ENCODE results near the gene RGS7. TPM values are rescaled to one million over a fixed set of nuclear protein-coding genes. Genes with fewer than 3 reads are reported as not detected.
A peak's percentile ranks its signal among the peaks of the same experiment; 100 is the strongest.

Gene RGS7
- total and polyA plus RNA-seq, 2 donors from 2014 or later: 3.6 TPM; not detected in 1

- DNase-seq (peak in 3 of 5 donors; percentile 21 to 64 (median 39)), FAIRE-seq (no peak)
- Histone ChIP-seq H3K27ac (ENCODE audit: low read depth in 2 of 2, low read length in 2 of 2) (no peak overlapping the region), H3K27me3 (ENCODE audit: control insufficient read depth, insufficient read depth, low read length) (no peaks in the 10 kb centered on the region), H3K36me3 (ENCODE audit: control insufficient read depth in 2 of 3, insufficient read depth in 3 of 3, low read length in 3 of 3) (no peaks in the 10 kb centered on the region), H3K9me3 (ENCODE audit: control insufficient read depth in 2 of 3, insufficient read depth in 1 of 3, low read length in 3 of 3) (no peaks in the 10 kb centered on the region), H3K4me1 (ENCODE audit: control insufficient read depth in 2 of 3, insufficient read depth in 2 of 3, low read depth in 1 of 3, low read length in 3 of 3) (no peaks in the 10 kb centered on the region), H3K9ac (ENCODE audit: low read length in 3 of 3) (no peak overlapping the region), H3K4me3 (ENCODE audit: low read length in 3 of 3) (no peak overlapping the region)
- no peak for TF ChIP-seq CTCF (IDR thresholded peaks at IDR 0.05; ENCODE audit: borderline replicate concordance, extremely low read depth, insufficient read depth)
- intact Hi-C loops (cut with DNase I): no loop called here
Observed at GRCh38 chr1:241396747-241397681, 40.0 kb upstream of the RGS7 start.

GRCh38 chr1:241391926-241392710, 35.1 kb upstream of the RGS7 start:
- intact Hi-C loops (cut with DNase I): no loop called here
- H3K4me1 ChIP-seq (ENCODE audit: control insufficient read depth in 2 of 3, insufficient read depth in 2 of 3, low read depth in 1 of 3, low read length in 3 of 3): no peaks in the 10 kb centered on the region
- DNase-seq (no peak), FAIRE-seq (no peak)
- H3K9me3 ChIP-seq (ENCODE audit: control insufficient read depth in 2 of 3, insufficient read depth in 1 of 3, low read length in 3 of 3): no peaks in the 10 kb centered on the region
- H3K27ac ChIP-seq (ENCODE audit: low read depth in 2 of 2, low read length in 2 of 2): no peak overlapping the region
- TF ChIP-seq CTCF (IDR thresholded peaks at IDR 0.05; ENCODE audit: borderline replicate concordance, extremely low read depth, insufficient read depth): no peak
- no peaks in the 10 kb centered on the region for H3K27me3 ChIP-seq (ENCODE audit: control insufficient read depth, insufficient read depth, low read length)
- H3K4me3 ChIP-seq (ENCODE audit: low read length in 3 of 3): no peak overlapping the region
- no peak overlapping the region for H3K9ac ChIP-seq (ENCODE audit: low read length in 3 of 3)
- no peaks in the 10 kb centered on the region for H3K36me3 ChIP-seq (ENCODE audit: control insufficient read depth in 2 of 3, insufficient read depth in 3 of 3, low read length in 3 of 3)

- TF ChIP-seq CTCF (IDR thresholded peaks at IDR 0.05; ENCODE audit: borderline replicate concordance, extremely low read depth, insufficient read depth): no peak
Observed at GRCh38 chr1:241390526-241390925, 33.5 kb upstream of the RGS7 start.

More at GRCh38 chr1:241390526-241390925, 33.5 kb upstream of the RGS7 start:
- H3K36me3 ChIP-seq (ENCODE audit: control insufficient read depth in 2 of 3, insufficient read depth in 3 of 3, low read length in 3 of 3): no peaks in the 10 kb centered on the region
- no peaks in the 10 kb centered on the region for H3K4me1 ChIP-seq (ENCODE audit: control insufficient read depth in 2 of 3, insufficient read depth in 2 of 3, low read depth in 1 of 3, low read length in 3 of 3)
- H3K27me3 ChIP-seq (ENCODE audit: control insufficient read depth, insufficient read depth, low read length): no peaks in the 10 kb centered on the region
- H3K4me3 ChIP-seq (ENCODE audit: low read length in 3 of 3): no peak overlapping the region
- H3K27ac ChIP-seq (ENCODE audit: low read depth in 2 of 2, low read length in 2 of 2): no peak overlapping the region
- intact Hi-C loops (cut with DNase I): no loop called here
- H3K9me3 ChIP-seq (ENCODE audit: control insufficient read depth in 2 of 3, insufficient read depth in 1 of 3, low read length in 3 of 3): no peaks in the 10 kb centered on the region
- FAIRE-seq (no peak), DNase-seq (no peak)
- no peak overlapping the region for H3K9ac ChIP-seq (ENCODE audit: low read length in 3 of 3)
